B cell (primary cell): ENCODE results near the gene GSE1. TPM values are rescaled to one million over a fixed set of nuclear protein-coding genes. Genes with fewer than 3 reads are reported as not detected.
A peak's percentile ranks its signal among the peaks of the same experiment; 100 is the strongest.

ENCODE experiments used
- ATAC-seq: fragments of 200-7000 bp; cut with Tn5 transposase; one replicate; pipeline ENCODE4 v1.10.0; 2021; ENCODE audit warnings: low read depth, mild to moderate bottlenecking, moderate number of reproducible peaks, moderate library complexity
- CTCF ChIA-PET: fragments of 350-600 bp; sonication (Branson Sonifier 250); formaldehyde crosslinking; loops from one replicate; lab custom pipeline; 2021; ENCODE audit warnings: antibody characterized with exemption, inconsistent platforms; lab: Charles Lee
- POLR2A ChIA-PET: fragments of 350-600 bp; sonication (Branson Sonifier 250); formaldehyde crosslinking; loops from one replicate; lab custom pipeline; 2021; ENCODE audit warnings: antibody characterized with exemption; lab: Charles Lee
- DNase-seq: peaks from one replicate; pipeline ENCODE4 v3.0.0; 2013
- H2AFZ ChIP-seq: 2 replicates; pipeline ENCODE4 v1.6.1; 2012; ENCODE audit warnings: mild to moderate bottlenecking, low read depth, low read length; ENCODE audit not compliant: insufficient read depth, poor library complexity, severe bottlenecking
- H3K27ac ChIP-seq, 2 donors: 1 replicate in 1 of 2; 2 replicates in 1 of 2; pipeline ENCODE4 v1.5.1; 2012 to 2013; ENCODE audit warnings: low read length in 2 of 2, mild to moderate bottlenecking in 2 of 2, moderate library complexity in 1 of 2
- H3K27me3 ChIP-seq, 4 experiments: fragments of 200-600 bp in 1 of 4; sonication (generic) in 1 of 4; replicated peaks in 1 of 4; 1 replicate in 2 of 4; 2 replicates in 2 of 4; pipeline versions ENCODE4 v1.6.1 to v1.7.0; 2013 to 2016; ENCODE audit warnings: low read length in 3 of 4, mild to moderate bottlenecking in 2 of 4, mixed read lengths in 1 of 4, moderate library complexity in 1 of 4; ENCODE audit not compliant: insufficient read depth in 4 of 4, control insufficient read depth in 3 of 4; ENCODE audit errors: control extremely low read depth in 1 of 4
- H3K36me3 ChIP-seq, 2 experiments: replicated peaks in 1 of 2; 1 replicate in 1 of 2; 2 replicates in 1 of 2; pipeline versions ENCODE4 v1.6.1 to v1.7.1; 2013; ENCODE audit warnings: low read length in 1 of 2; ENCODE audit not compliant: insufficient read depth in 2 of 2, control insufficient read depth in 1 of 2; ENCODE audit errors: control extremely low read depth in 1 of 2, extremely low read depth in 1 of 2
- H3K4me1 ChIP-seq, 2 donors: fragments of 200-600 bp in 1 of 2; sonication (generic) in 1 of 2; 1 replicate in 1 of 2; 2 replicates in 1 of 2; pipeline versions ENCODE4 v1.5.1 to v1.6.1; 2013 to 2017; ENCODE audit warnings: low read length in 2 of 2; ENCODE audit not compliant: control insufficient read depth in 2 of 2, insufficient read depth in 2 of 2
- H3K4me2 ChIP-seq: replicated peaks from 2 replicates; pipeline ENCODE3; 2012; ENCODE audit warnings: mild to moderate bottlenecking, low read depth, low read length; ENCODE audit not compliant: poor library complexity, severe bottlenecking
- H3K4me3 ChIP-seq, 5 experiments: fragments of 200-600 bp in 1 of 5; sonication (generic) in 1 of 5; 1 replicate in 3 of 5; 2 replicates in 2 of 5; pipeline versions ENCODE4 v1.5.1 to v1.7.0; 2011 to 2016; ENCODE audit warnings: low read length in 4 of 5, mild to moderate bottlenecking in 4 of 5, low read depth in 2 of 5, control low read depth in 1 of 5, moderate library complexity in 1 of 5; ENCODE audit not compliant: insufficient read depth in 1 of 5; ENCODE audit errors: control extremely low read depth in 1 of 5, extremely low read depth in 1 of 5
- H3K79me2 ChIP-seq: fragments of 200-600 bp; sonication (generic); one replicate; pipeline ENCODE4 v1.6.0; 2016; ENCODE audit warnings: low read length; ENCODE audit not compliant: control insufficient read depth, insufficient read depth
- H3K9ac ChIP-seq: fragments of 200-600 bp; sonication (generic); 2 replicates; pipeline ENCODE4 v1.6.1; 2017; ENCODE audit warnings: mild to moderate bottlenecking, low read length, moderate library complexity
- H3K9me3 ChIP-seq, 3 donors: one replicate each; pipeline versions ENCODE4 v1.6.1 to v1.7.1; 2013; ENCODE audit warnings: low read length in 2 of 3; ENCODE audit not compliant: control insufficient read depth in 2 of 3, insufficient read depth in 1 of 3; ENCODE audit errors: control extremely low read depth in 1 of 3
- H4K20me1 ChIP-seq: 2 replicates; pipeline ENCODE4 v1.6.0; 2012; ENCODE audit warnings: mild to moderate bottlenecking, low read length; ENCODE audit not compliant: insufficient read depth, control insufficient read depth, poor library complexity, severe bottlenecking
- H3K27ac Mint-ChIP-seq: one replicate; pipeline ENCODE4 v1.8.0; 2021; ENCODE audit warnings: mixed read lengths
- H3K27me3 Mint-ChIP-seq: one replicate; pipeline ENCODE4 v1.8.0; 2021; ENCODE audit warnings: mixed read lengths
- H3K4me1 Mint-ChIP-seq: one replicate; pipeline ENCODE4 v1.8.0; 2021; ENCODE audit warnings: mixed read lengths
- H3K4me3 Mint-ChIP-seq: one replicate; pipeline ENCODE4 v1.8.0; 2021; ENCODE audit warnings: mixed read lengths
- H3K9me3 Mint-ChIP-seq: one replicate; pipeline ENCODE4 v1.8.0; 2022; ENCODE audit warnings: mixed read lengths; ENCODE audit not compliant: insufficient read depth
- EZH2 ChIP-seq: IDR thresholded peaks from 2 replicates; pipeline ENCODE4 v1.6.1; 2012; ENCODE audit warnings: borderline replicate concordance, low read depth, mild to moderate bottlenecking, moderate library complexity, low read length; ENCODE audit not compliant: insufficient read depth, poor library complexity, severe bottlenecking
- WGBS: methylation state at CpG from one replicate; pipeline ENCODE4 v1.1.5; 2013; ENCODE audit warnings: missing lambda C conversion rate; ENCODE audit not compliant: insufficient coverage; 5-methylcytosine and 5-hydroxymethylcytosine counted together
- intact Hi-C: fragments of 100-400 bp; cut with micrococcal nuclease; formaldehyde crosslinking; loops from one replicate; pipeline ENCODE4 v1.10.0; 2022
- polyA plus RNA-seq: library from polyadenylated mRNA; depleted of rRNA; stranded (reverse); fragments of >200 nt; gene quantifications from 2 replicates; pipeline ENCODE4 v1.2.3, GENCODE V29; 2012
- total RNA-seq, 2 donors: library from RNA; stranded (reverse); fragments of 120-200 nt in 1 of 2; gene quantifications; 1 replicate in 1 of 2; 2 replicates in 1 of 2; pipeline versions ENCODE4 v1.2.3 to v1.2.4, GENCODE V29; 2013 to 2022
- TF ChIP-seq, protein P1 (sequence below): fragments of 200-600 bp; IDR thresholded peaks from one replicate; pipeline ENCODE4 v1.8.0; 2022; ENCODE audit warnings: antibody characterized with exemption, mild to moderate bottlenecking

The GSE1 gene
- total and polyA plus RNA-seq, 2 donors (not counting 1 experiment from before 2014, with no cell fraction given): 57.3 to 76.1 TPM

DNA sequence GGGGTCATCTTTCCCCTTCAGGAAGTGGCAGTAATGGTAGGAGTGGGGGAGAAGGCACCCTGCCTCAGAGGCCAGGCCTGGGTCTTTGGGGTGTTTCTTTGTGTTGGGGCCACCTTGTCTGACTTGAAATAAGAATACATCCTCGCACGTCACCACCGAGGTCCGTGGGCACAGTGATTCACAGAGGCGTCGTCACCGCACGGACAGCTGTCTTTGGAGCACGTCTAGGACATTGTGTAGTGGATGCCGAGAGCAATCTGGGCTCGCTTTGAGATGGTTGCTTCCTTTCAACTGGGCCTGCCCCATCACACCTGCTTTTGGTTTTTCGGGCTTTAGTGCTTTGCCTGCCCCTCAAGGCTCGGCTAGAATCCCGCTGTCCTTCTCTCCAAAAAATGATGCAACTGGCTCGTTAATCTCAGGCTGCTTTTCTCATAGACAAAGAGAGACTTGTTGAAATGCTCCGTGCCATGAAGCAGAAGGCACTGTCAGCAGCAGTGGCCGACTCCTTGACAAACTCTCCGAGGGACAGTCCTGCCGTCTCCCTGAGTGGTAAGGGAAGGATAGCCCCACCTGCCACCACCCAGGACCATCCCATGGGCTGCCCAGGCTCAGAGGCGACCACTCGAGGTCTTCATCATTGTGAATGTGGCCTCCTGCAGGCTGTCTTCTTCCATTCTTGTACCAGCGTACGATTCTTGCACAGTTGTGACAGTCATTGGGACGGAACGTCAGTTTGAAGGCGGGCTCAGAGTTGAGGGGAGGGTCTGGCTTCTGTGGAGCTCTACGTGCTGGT lies 51.7 kb downstream of the GSE1 start:
- peak overlapping the region; percentile 1 for H3K27ac Mint-ChIP-seq
- Histone ChIP-seq H3K36me3 (peaks cover 1 to 82% of the 10 kb centered on the region in 2 experiments), H3K4me2 (no peak overlapping the region), H3K9me3 (no peaks in the 10 kb centered on the region), H3K4me1 (no peaks in the 10 kb centered on the region), H3K9ac (no peak overlapping the region), H3K79me2 (peaks cover 13% of the 10 kb centered on the region), H3K27me3 (no peaks in the 10 kb centered on the region), H4K20me1 (peaks cover 52% of the 10 kb centered on the region), H3K4me3 (no peak overlapping the region), H2AFZ (no peak overlapping the region), H3K27ac (no peak overlapping the region)
- no peak for DNase-seq
- H3K4me1 Mint-ChIP-seq: peaks cover 1% of the 10 kb centered on the region
- 99% methylated on average over 26 of the region's 27 CpGs for WGBS
- no peaks in the 10 kb centered on the region for H3K27me3 Mint-ChIP-seq
- no peak for ATAC-seq
- intact Hi-C loops: no loop called here
- H3K4me3 Mint-ChIP-seq: no peak overlapping the region
- TF ChIP-seq, protein P1, sequence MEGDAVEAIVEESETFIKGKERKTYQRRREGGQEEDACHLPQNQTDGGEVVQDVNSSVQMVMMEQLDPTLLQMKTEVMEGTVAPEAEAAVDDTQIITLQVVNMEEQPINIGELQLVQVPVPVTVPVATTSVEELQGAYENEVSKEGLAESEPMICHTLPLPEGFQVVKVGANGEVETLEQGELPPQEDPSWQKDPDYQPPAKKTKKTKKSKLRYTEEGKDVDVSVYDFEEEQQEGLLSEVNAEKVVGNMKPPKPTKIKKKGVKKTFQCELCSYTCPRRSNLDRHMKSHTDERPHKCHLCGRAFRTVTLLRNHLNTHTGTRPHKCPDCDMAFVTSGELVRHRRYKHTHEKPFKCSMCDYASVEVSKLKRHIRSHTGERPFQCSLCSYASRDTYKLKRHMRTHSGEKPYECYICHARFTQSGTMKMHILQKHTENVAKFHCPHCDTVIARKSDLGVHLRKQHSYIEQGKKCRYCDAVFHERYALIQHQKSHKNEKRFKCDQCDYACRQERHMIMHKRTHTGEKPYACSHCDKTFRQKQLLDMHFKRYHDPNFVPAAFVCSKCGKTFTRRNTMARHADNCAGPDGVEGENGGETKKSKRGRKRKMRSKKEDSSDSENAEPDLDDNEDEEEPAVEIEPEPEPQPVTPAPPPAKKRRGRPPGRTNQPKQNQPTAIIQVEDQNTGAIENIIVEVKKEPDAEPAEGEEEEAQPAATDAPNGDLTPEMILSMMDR: no peak
- TF ChIP-seq EZH2: no peak
- ChIA-PET CTCF (no interaction called here), POLR2A (no interaction called here)
- no peaks in the 10 kb centered on the region for H3K9me3 Mint-ChIP-seq

DNA sequence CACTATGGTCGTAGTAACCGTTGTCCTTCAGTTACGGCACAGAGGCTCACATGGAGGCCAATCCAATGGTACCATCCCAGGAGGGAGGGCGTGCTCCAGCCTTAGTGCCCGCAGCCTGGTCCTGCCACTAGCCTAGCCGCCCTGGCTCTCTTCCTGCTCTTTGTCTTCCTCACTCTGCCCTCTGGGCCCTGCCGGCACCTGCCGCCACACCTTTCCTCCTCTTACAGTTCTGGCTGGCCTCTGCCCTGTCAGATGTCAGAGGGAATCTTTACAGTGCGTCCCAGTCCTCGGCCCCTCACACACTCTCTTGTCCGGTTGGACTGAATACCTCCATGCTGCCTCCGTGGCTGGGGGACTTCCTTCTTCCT lies 52.2 kb downstream of the GSE1 start:
- Histone ChIP-seq H3K4me2 (no peak overlapping the region), H3K9ac (no peak overlapping the region), H3K27ac (no peak overlapping the region), H3K27me3 (no peaks in the 10 kb centered on the region), H3K36me3 (peaks cover 1 to 86% of the 10 kb centered on the region in 2 experiments), H2AFZ (no peak overlapping the region), H3K79me2 (peaks cover 8% of the 10 kb centered on the region), H4K20me1 (peaks cover 52% of the 10 kb centered on the region), H3K4me1 (no peaks in the 10 kb centered on the region), H3K9me3 (no peaks in the 10 kb centered on the region), H3K4me3 (no peak overlapping the region)
- POLR2A ChIA-PET: no interaction called here
- DNase-seq: no peak
- intact Hi-C loops: no loop called here
- CTCF ChIA-PET: no interaction called here
- no peaks in the 10 kb centered on the region for H3K27me3 Mint-ChIP-seq
- H3K4me3 Mint-ChIP-seq: no peak overlapping the region
- 96% methylated on average over 12 of the region's 12 CpGs for WGBS
- no peaks in the 10 kb centered on the region for H3K9me3 Mint-ChIP-seq
- no peak for TF ChIP-seq EZH2
- ATAC-seq: no peak
- H3K4me1 Mint-ChIP-seq: no peaks in the 10 kb centered on the region
- no peak overlapping the region for H3K27ac Mint-ChIP-seq
